GM12892 (cell line): ENCODE measurements around the gene SSX2IP.
A peak's percentile ranks its signal among the peaks of the same experiment; 100 is the strongest.

ENCODE experiments used
- DNase-seq: peaks from one replicate; pipeline ENCODE4 v3.0.0; 2011; ENCODE audit not compliant: insufficient read length
- FAIRE-seq: peaks from 2 replicates; lab custom pipeline; 2011; peaks lifted over from hg19 to GRCh38; lab: Jason Lieb, UNC
- POLR2A ChIP-seq: IDR thresholded peaks from 2 replicates; pipeline ENCODE4 v1.6.1; 2011; ENCODE audit warnings: low read depth, low read length, control low read depth
- POLR2AphosphoS5 ChIP-seq: IDR thresholded peaks from 2 replicates; pipeline ENCODE4 v1.6.1; 2011; ENCODE audit warnings: low read depth, low read length, control low read depth
- TAF1 ChIP-seq: IDR thresholded peaks from 2 replicates; pipeline ENCODE4 v1.6.1; 2011; ENCODE audit warnings: low read depth, mild to moderate bottlenecking, control low read depth, low read length, borderline replicate concordance

Gene SSX2IP

DNA sequence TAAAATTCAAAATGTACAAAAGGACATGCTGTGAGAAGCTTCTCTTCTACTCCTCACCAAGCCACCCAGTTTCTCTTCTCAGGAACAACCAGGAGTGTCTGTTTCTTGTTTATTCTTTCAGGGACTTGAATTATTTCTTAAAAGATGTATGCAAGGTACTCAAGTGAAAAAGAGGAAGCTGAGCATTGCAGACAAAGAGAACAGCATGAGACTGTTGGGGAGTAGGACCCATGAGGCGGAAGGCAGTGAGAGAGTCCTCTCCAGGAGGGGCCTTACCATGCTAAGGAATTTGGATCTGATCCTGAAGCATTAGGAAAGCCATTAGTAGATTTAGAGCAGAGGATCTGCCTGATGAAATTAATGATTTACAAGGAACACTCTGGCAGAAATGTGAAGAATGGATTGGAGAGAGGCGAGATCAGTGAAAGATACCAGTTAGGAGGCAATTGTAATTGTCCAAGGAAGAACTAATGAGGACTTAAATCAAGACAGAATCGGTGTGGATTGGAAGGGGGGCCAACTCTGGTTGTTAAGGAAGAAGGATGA, 14.7 kb upstream of the SSX2IP start:
- no peak for TF ChIP-seq POLR2A
- no peak for TF ChIP-seq TAF1
- no peak for TF ChIP-seq POLR2AphosphoS5
- FAIRE-seq (peak; percentile 67), DNase-seq (no peak)

DNA sequence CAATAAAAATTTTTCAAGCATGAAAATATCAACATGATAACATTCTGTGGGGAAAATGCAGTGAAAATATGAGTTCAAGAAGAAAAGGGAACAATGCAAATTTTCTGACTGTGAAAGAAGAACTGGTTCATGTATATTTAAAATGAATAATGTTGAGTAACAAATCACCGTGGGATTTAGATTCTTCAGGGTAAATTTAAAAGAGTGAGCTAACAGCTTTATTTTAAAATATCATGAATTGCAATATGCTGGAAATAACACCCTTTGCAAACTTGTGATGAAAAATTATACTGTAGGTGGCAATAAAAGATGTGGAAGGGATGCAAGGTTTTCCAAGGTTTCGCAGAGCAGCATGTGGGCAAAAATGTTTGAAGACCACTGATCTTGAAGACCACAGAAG, 13.2 kb upstream of the SSX2IP start:
- DNase-seq (no peak), FAIRE-seq (no peak)
- TF ChIP-seq TAF1 (no peak), POLR2AphosphoS5 (no peak), POLR2A (no peak)

DNA sequence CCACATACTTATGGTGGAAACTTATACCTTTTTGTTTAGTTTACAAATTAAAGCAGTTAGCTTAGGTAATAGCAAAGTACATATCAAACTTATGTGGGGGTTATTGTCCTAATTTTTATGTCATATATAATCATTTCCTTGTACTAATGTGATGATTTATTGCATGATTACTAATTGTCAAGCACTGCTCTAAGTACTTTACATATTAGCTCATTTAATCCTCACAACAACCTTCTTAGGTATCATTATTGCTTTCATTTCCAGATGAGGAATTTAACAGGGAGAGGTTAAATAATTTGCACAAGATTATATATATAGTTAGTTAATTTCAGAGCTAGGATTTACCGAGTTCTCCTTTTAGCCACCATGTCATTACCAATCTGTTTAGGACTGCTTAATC, 11.9 kb upstream of the SSX2IP start:
- no peak for FAIRE-seq
- TF ChIP-seq POLR2AphosphoS5 (no peak), TAF1 (no peak), POLR2A (no peak)
- DNase-seq, result no peak

DNA sequence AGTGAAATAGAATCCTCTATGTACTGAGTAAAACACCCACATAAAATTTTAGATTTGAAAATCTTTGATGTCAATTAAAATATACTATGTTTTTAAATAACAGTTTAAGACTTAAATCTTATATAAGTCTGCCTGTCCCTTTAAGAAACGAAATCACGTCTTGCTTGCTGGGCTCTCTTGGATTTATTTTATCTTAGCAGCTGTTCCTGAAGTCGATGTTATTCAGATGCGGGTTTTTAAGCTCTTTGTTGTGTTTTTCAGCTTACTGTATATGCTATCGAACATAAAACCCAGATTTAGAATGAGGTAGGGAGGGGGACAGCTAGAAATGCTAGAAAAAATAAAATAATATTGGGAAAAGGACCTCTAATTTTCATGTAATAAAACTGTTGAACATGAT, 11.1 kb upstream of the SSX2IP start:
- no peak for DNase-seq
- no peak for FAIRE-seq
- TF ChIP-seq POLR2AphosphoS5, result no peak
- TF ChIP-seq POLR2A, result no peak

DNA sequence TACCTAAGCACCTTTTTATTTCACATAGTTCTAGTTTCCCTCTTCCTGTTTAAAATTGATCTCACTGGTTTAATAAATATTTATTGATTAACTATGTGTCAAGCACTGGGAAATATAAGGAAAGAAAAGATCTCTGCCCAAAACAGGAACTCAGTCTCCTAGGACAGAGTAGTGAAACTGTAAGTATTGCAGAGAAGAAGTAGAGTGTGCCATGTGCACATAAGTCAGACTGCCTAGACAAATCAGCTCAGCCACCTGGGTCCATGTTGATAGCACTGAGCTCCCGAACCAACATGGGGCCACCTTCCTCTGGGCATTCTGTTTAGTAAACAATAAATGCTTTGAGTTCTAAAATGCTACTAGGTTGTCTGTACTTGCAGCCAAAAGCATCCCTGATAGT, 9.8 kb upstream of the SSX2IP start:
- TF ChIP-seq TAF1, result no peak
- TF ChIP-seq POLR2A, result no peak
- TF ChIP-seq POLR2AphosphoS5, result no peak
- peak; percentile 80 for FAIRE-seq
- DNase-seq, result no peak

DNA sequence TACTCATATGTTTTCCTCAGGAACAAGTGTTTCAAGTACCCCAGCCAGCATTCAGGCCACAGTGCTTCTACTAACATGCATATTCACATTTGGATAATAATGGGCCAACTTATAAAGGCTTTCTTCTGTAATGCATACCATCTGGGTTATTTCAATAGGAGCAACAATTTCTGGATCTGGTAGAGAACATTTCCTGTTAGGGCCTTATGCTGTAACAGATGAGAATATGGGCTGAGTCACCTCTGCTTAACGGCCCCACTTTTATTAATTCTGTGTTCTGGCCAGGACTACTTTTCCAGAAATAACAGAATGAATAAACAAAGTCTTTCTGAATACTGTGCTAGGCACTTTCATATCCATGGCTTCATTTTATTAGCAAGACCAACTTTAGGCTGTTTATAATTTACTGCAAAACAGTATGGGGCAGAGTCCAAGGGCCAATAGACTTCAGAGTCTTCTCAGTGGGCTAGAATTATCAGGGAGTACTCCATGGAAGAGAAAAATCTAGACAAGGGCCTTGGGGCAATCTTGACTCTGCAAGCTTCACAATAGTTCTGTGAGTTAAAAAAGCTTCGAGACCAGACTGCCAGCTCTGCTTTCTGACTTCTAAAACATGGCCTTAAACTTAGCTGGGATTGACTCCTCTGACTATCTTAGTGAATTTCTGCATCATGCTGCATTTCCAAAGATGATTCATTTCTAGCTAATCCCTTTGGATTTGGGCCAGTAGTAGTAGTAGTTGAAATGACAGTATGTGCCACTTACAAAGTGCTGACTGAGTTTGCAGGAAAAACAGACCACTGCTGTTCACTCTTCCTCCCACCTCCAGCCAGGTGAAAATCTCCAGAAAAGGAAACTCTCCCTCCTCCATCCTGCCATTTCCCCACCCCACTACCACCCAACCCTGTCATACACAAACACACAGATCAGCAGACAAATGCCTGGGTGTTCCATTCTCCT, 8.2 kb upstream of the SSX2IP start:
- TF ChIP-seq POLR2AphosphoS5 (no peak), POLR2A (no peak), TAF1 (no peak)
- FAIRE-seq (no peak), DNase-seq (no peak)

DNA sequence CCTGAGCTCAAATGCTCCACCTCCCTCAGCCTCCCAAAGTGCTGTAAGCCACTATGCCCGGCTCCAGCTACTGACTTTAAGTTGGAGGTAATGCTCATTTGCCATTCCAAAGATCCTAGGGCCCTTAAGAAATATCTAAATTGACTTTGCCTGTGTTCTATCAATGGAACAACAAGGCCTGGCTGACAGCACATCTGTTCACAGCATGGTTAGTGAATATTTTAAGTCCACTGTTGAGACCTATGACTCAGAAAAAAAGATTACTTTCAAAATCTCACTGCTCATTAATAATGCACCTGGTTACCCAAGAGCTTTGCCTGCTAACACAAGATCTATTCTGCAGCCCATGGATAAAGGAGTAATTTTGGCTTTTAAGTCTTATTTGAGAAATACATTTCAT, 3.5 kb upstream of the SSX2IP start:
- FAIRE-seq (no peak), DNase-seq (no peak)
- TF ChIP-seq POLR2A (no peak), TAF1 (no peak), POLR2AphosphoS5 (no peak)

DNA sequence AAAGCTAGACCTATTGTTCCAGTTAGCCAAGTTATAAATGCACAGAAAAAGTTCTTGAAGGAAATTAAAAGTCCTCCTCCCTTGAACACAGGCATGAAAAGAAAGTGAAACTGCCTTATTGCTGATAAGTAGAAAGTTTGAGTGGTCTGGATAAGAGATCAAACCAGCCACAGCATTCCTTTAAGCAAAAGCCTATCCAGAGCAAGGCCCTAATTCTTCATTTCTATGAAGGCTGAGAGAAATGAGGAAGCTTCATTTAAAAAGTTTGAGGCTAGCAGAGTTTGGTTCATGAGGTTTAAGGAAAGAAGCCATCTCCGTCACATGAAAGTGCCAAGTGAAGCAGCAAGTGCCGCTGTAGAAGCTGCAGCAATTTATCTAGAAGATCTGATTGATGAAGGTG, 2.7 kb upstream of the SSX2IP start:
- FAIRE-seq (no peak), DNase-seq (no peak)
- TF ChIP-seq POLR2AphosphoS5, result no peak
- no peak for TF ChIP-seq POLR2A
- TF ChIP-seq TAF1, result no peak

DNA sequence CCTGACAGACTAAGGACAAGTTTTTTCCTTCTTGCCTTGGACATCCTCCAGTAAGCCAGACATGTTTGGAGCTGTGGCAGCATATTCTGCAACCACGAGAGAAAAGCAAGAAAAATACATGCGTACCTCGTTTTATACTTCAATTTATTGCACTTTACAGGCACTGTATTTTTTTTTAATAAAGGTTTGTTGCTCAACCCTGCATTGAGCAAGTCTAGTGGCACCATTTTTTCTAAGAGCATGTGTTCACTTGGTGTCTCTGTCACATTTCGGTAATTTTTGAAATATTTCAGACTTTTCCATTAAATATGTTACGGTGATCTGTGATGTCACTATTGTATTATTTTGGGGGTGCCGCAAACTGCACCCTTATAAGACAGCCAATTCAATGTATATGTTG, 2.1 kb upstream of the SSX2IP start:
- DNase-seq (no peak), FAIRE-seq (no peak)
- TF ChIP-seq POLR2AphosphoS5 (no peak), TAF1 (no peak), POLR2A (no peak)

DNA sequence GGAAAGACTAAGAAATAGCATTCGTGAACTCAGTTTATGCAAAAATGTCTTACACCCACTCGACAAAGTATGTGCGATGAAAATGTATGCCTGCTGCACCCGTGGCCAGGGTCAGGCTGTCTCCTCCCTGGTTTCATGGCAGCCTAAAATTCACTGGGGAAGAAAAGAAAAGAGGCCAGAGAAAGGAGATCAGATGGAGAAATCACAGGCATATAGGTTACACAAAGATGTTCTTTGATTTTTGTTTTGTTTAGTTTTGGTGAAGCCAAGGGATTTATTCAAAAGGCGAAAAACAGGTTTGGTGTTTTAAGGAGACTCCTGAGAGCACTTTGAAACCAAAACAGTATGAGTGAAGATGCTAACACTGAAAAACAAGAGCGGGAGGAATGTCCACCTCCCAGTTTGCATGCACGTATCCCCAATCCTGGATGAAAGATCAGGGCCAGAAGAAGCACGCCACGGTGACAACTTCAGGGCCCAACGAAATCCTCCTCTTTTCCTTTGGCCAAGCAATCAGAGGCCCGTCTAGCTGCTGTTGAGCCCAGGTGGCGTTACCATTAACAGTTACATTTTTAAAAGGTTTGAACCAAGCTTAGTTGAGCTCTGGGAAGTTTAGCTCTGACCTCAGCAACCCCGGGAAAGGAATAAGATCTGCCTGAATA, 992 bp upstream of the SSX2IP start:
- DNase-seq (no peak), FAIRE-seq (peak; percentile 70)
- TF ChIP-seq POLR2AphosphoS5 (no peak), POLR2A (no peak), TAF1 (no peak)

DNA sequence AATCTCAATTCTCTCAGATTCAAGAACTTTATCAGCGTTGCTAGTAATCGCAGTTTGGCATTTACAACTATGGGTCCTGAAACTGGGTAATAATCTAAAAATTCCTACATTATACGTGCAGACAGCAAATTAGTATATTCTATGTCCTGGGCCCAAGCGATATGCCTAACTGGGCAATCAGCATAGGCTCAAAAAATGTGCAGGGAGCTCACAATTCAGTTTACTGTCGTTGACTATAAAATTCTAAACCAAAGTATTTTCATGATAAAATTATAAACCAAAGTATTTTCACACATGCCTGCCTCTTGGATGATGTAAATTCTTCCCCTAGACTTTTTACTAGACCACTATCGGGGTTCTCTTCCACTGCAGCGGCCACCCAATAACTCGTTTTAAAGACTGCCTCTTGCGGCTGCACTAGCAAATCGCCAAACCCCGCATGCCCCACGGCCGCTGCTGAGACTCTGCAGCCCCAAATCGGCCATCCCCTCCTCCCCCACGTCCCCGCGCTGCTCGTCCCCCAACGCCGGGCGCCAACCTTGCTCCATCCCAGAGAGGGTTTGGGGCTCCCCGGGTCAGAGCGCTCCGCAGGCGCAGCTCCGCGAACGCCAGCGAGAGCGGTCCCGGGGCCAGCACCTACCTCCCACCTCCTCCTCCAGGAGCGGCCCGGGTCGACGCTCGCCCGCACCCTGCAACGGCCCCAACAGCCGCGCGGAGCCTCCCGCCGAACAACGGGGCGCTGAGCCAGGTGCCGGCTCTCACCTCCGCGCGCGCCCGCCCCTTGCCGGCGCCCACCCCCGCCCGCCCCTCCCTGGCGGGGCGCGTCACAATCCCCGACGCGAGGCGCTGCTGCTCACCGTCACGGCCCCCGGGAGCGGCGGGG, 506 bp downstream of the SSX2IP start:
- DNase-seq, result no peak
- no peak for FAIRE-seq
- no peak for TF ChIP-seq POLR2A
- no peak for TF ChIP-seq TAF1
- no peak for TF ChIP-seq POLR2AphosphoS5
